Lower leg skin (tissue), 3 donors: Measurements from ENCODE around the gene INHBA.

Experiments used
- CTCF ChIP-seq, 3 donors: fragments of 450-650 bp; IDR thresholded peaks; one replicate each; pipeline ENCODE4 v1.5.1; 2016; ENCODE audit warnings: antibody characterized with exemption in 3 of 3, mild to moderate bottlenecking in 3 of 3, moderate library complexity in 2 of 3
- POLR2A ChIP-seq, 2 donors: fragments of 450-650 bp; IDR thresholded peaks; one replicate each; pipeline ENCODE4 v1.6.1; 2016 to 2017; ENCODE audit warnings: antibody characterized with exemption in 2 of 2, mild to moderate bottlenecking in 1 of 2, moderate library complexity in 1 of 2

GRCh38 chr7:41742401-41743020 lies 39.6 kb upstream of the INHBA start:
- TF ChIP-seq CTCF (IDR thresholded peaks at IDR 0.05) = no peak
- no peak for TF ChIP-seq POLR2A (IDR thresholded peaks at IDR 0.05)
